CD14-positive monocyte (primary cell): Measurements from ENCODE around the gene MT3. TPM values are rescaled to one million over a fixed set of nuclear protein-coding genes. Genes with fewer than 3 reads are reported as not detected.

ENCODE experiments used
- DNase-seq, 3 donors: peaks; one replicate each; pipeline ENCODE4 v3.0.0-alpha.2; 2011 to 2022
- H2AFZ ChIP-seq: 2 replicates; pipeline ENCODE4 v1.6.0; 2012; ENCODE audit warnings: mild to moderate bottlenecking, low read depth, low read length, inconsistent platforms; ENCODE audit not compliant: insufficient read depth, poor library complexity, severe bottlenecking
- H3K27ac ChIP-seq, 2 donors: 1 replicate in 1 of 2; 2 replicates in 1 of 2; pipeline ENCODE4 v1.5.1; 2012 to 2013; ENCODE audit warnings: low read length in 2 of 2, control low read depth in 1 of 2, inconsistent platforms in 1 of 2, low read depth in 1 of 2, mild to moderate bottlenecking in 1 of 2
- H3K27me3 ChIP-seq, 2 donors: one replicate each; pipeline versions ENCODE4 v1.6.0 to v1.6.1; 2011 to 2013; ENCODE audit warnings: low read length in 2 of 2; ENCODE audit not compliant: control insufficient read depth in 2 of 2, insufficient read depth in 2 of 2
- H3K36me3 ChIP-seq, 2 donors: replicated peaks in 1 of 2; 1 replicate in 1 of 2; 2 replicates in 1 of 2; pipeline versions ENCODE4 v1.5.1 to v1.6.1; 2012 to 2013; ENCODE audit warnings: low read length in 2 of 2, control low read depth in 1 of 2, inconsistent platforms in 1 of 2, mild to moderate bottlenecking in 1 of 2; ENCODE audit not compliant: insufficient read depth in 2 of 2, control insufficient read depth in 1 of 2
- H3K4me1 ChIP-seq, 2 donors: 1 replicate in 1 of 2; 2 replicates in 1 of 2; pipeline versions ENCODE4 v1.5.1 to v1.6.1; 2012 to 2013; ENCODE audit warnings: low read length in 2 of 2, control low read depth in 1 of 2, inconsistent platforms in 1 of 2, mild to moderate bottlenecking in 1 of 2, moderate library complexity in 1 of 2; ENCODE audit not compliant: insufficient read depth in 2 of 2, control insufficient read depth in 1 of 2
- H3K4me2 ChIP-seq: replicated peaks from 2 replicates; pipeline ENCODE3; 2012; ENCODE audit warnings: low read length, moderate library complexity, mild to moderate bottlenecking; ENCODE audit not compliant: poor library complexity, severe bottlenecking; ENCODE audit errors: extremely low read depth
- H3K4me3 ChIP-seq, 3 experiments: fragments of 200-600 bp in 1 of 3; sonication (generic) in 1 of 3; replicated peaks in 1 of 3; 1 replicate in 2 of 3; 2 replicates in 1 of 3; pipeline ENCODE4 v1.5.1; 2011 to 2013; ENCODE audit warnings: low read length in 3 of 3, mild to moderate bottlenecking in 3 of 3, control low read depth in 2 of 3, low read depth in 2 of 3, inconsistent platforms in 1 of 3, moderate library complexity in 1 of 3
- H3K79me2 ChIP-seq: 2 replicates; pipeline ENCODE4 v1.6.0; 2012; ENCODE audit warnings: mild to moderate bottlenecking, control low read depth, inconsistent platforms, low read length, moderate library complexity; ENCODE audit not compliant: insufficient read depth
- H3K9ac ChIP-seq: 2 replicates; pipeline ENCODE4 v1.6.0; 2017; ENCODE audit warnings: low read length, mild to moderate bottlenecking; ENCODE audit not compliant: insufficient read depth, poor library complexity, severe bottlenecking
- H3K9me3 ChIP-seq, 2 donors: replicated peaks in 1 of 2; 1 replicate in 1 of 2; 2 replicates in 1 of 2; pipeline versions ENCODE4 v1.5.1 to v1.6.1; 2012 to 2013; ENCODE audit warnings: low read length in 2 of 2, control low read depth in 1 of 2; ENCODE audit not compliant: control insufficient read depth in 1 of 2, insufficient read depth in 1 of 2
- H4K20me1 ChIP-seq: 2 replicates; pipeline ENCODE4 v1.6.0; 2012; ENCODE audit warnings: mild to moderate bottlenecking, low read length, control low read depth, moderate library complexity; ENCODE audit not compliant: insufficient read depth
- H3K27ac Mint-ChIP-seq, 7 donors: one replicate each; pipeline ENCODE4 v1.8.0; 2020; ENCODE audit warnings: mild to moderate bottlenecking in 7 of 7, mixed read lengths in 7 of 7, moderate library complexity in 6 of 7, inconsistent platforms in 2 of 7
- H3K27me3 Mint-ChIP-seq, 3 donors: one replicate each; pipeline ENCODE4 v1.8.0; 2021 to 2022; ENCODE audit warnings: low read depth in 3 of 3, mild to moderate bottlenecking in 3 of 3, mixed read lengths in 3 of 3, moderate library complexity in 3 of 3, inconsistent platforms in 1 of 3
- H3K36me3 Mint-ChIP-seq, 2 donors: one replicate each; pipeline ENCODE4 v1.8.0; 2020; ENCODE audit warnings: mixed read lengths in 2 of 2, inconsistent platforms in 1 of 2, mild to moderate bottlenecking in 1 of 2
- H3K4me1 Mint-ChIP-seq: one replicate; pipeline ENCODE4 v1.8.0; 2020; ENCODE audit warnings: mild to moderate bottlenecking, mixed read lengths
- H3K4me3 Mint-ChIP-seq, 2 donors: one replicate each; pipeline ENCODE4 v1.8.0; 2020; ENCODE audit warnings: mild to moderate bottlenecking in 2 of 2, mixed read lengths in 2 of 2, moderate library complexity in 1 of 2
- H3K9me3 Mint-ChIP-seq, 7 donors: one replicate each; pipeline ENCODE4 v1.8.0; 2020 to 2022; ENCODE audit warnings: mixed read lengths in 7 of 7, mild to moderate bottlenecking in 6 of 7, moderate library complexity in 6 of 7, inconsistent platforms in 2 of 7
- CTCF ChIP-seq: fragments of 200-600 bp; IDR thresholded peaks from one replicate; pipeline ENCODE4 v1.8.0; 2022; ENCODE audit warnings: antibody characterized with exemption, mild to moderate bottlenecking
- WGBS: methylation state at CpG from one replicate; pipeline ENCODE4 v1.1.5; 2013; ENCODE audit warnings: missing lambda C conversion rate; ENCODE audit not compliant: insufficient coverage; 5-methylcytosine and 5-hydroxymethylcytosine counted together
- intact Hi-C, 2 donors: fragments of 100-400 bp; cut with micrococcal nuclease; formaldehyde crosslinking; loops; one replicate each; pipeline versions ENCODE4 v1.15.0 to v1.15.1; 2023
- polyA plus RNA-seq, 3 donors: library from polyadenylated mRNA; depleted of rRNA in 1 of 3; unstranded in 2 of 3; stranded (reverse) in 1 of 3; fragments of 300-500 nt in 2 of 3; fragments of >200 nt in 1 of 3; fragmentation: Illumina TruSeq in 2 of 3; gene quantifications; 1 replicate in 2 of 3; 2 replicates in 1 of 3; pipeline ENCODE4 v1.2.3, GENCODE V29; 2012 to 2021

MT3 gene
- polyA plus RNA-seq, 3 donors: not detected

- Histone ChIP-seq H3K36me3 (no peaks in the 10 kb centered on the region), H3K9me3 (no peaks in the 10 kb centered on the region), H3K27ac (no peak overlapping the region), H3K9ac (peak overlapping the region; percentile 58), H3K4me3 (peak overlapping the region; percentile 26 to 74 (median 29)), H4K20me1 (no peaks in the 10 kb centered on the region), H3K4me2 (peak overlapping the region; percentile 82), H3K4me1 (peaks cover 12 to 14% of the 10 kb centered on the region in 2 donors), H2AFZ (peak overlapping the region; percentile 83), H3K27me3 (peaks cover 18 to 42% of the 10 kb centered on the region in 2 donors), H3K79me2 (no peaks in the 10 kb centered on the region)
- peaks cover 13% of the 10 kb centered on the region for H3K4me1 Mint-ChIP-seq
- no peak for DNase-seq
- H3K9me3 Mint-ChIP-seq: peaks cover 0 to 2% (median 0%) of the 10 kb centered on the region in 7 donors
- TF ChIP-seq CTCF: no peak
- peaks cover 38 to 49% (median 42%) of the 10 kb centered on the region in 3 donors for H3K27me3 Mint-ChIP-seq
- WGBS: 33% methylated on average over 20 of the region's 23 CpGs
- intact Hi-C loops: no loop called here
- H3K4me3 Mint-ChIP-seq: peak overlapping the region; percentile 81 to 94
- H3K27ac Mint-ChIP-seq: no peak overlapping the region
- H3K36me3 Mint-ChIP-seq: peaks cover 0 to 2% of the 10 kb centered on the region in 2 donors
These were observed 27.4 kb downstream of the MT3 start for GRCh38 chr16:56616608-56617211.

- H3K4me3 ChIP-seq: peak overlapping the region; percentile 26 to 74 (median 29)
- peaks cover 12 to 14% of the 10 kb centered on the region in 2 donors for H3K4me1 ChIP-seq
- whole genome bisulfite sequencing: under 1% methylated on average over 37 of the region's 41 CpGs
- peaks cover 40 to 49% (median 43%) of the 10 kb centered on the region in 3 donors for H3K27me3 Mint-ChIP-seq
- no peaks in the 10 kb centered on the region for H4K20me1 ChIP-seq
- peaks cover 13% of the 10 kb centered on the region for H3K4me1 Mint-ChIP-seq
- no peaks in the 10 kb centered on the region for H3K36me3 ChIP-seq
- H3K9me3 Mint-ChIP-seq: peaks cover 0 to 2% (median 0%) of the 10 kb centered on the region in 7 donors
- peak overlapping the region; percentile 82 for H3K4me2 ChIP-seq
- DNase-seq: peak in 2 of 3 donors; percentile 27 to 38
- no peak for TF ChIP-seq CTCF
- no peak overlapping the region for H3K27ac Mint-ChIP-seq
- no peak overlapping the region for H3K27ac ChIP-seq
- H3K27me3 ChIP-seq: peaks cover 18 to 42% of the 10 kb centered on the region in 2 donors
- H3K4me3 Mint-ChIP-seq: peak overlapping the region; percentile 81 to 94
- peak overlapping the region; percentile 83 for H2AFZ ChIP-seq
- H3K79me2 ChIP-seq: no peaks in the 10 kb centered on the region
- peak overlapping the region; percentile 58 for H3K9ac ChIP-seq
- intact Hi-C loops: no loop called here
- no peaks in the 10 kb centered on the region for H3K9me3 ChIP-seq
- H3K36me3 Mint-ChIP-seq: peaks cover 0 to 2% of the 10 kb centered on the region in 2 donors
These were observed 28.1 kb downstream of the MT3 start for GRCh38 chr16:56617212-56618085.
